Neuronal stem cell (in vitro differentiated cells): ENCODE data around the gene FNIP2.

Source experiments
- DNase-seq: peaks from one replicate; pipeline ENCODE4 v3.0.0-alpha.2; 2013; ENCODE audit warnings: low spot score
- H2AFZ ChIP-seq: one replicate; pipeline ENCODE4 v1.6.1; 2013; ENCODE audit warnings: mild to moderate bottlenecking, low read length, inconsistent platforms
- H2AK5ac ChIP-seq: 2 replicates; pipeline ENCODE4 v1.6.1; 2013; ENCODE audit warnings: low read depth, mild to moderate bottlenecking, inconsistent platforms, low read length, moderate library complexity, mixed read lengths
- H2BK120ac ChIP-seq: 2 replicates; pipeline ENCODE4 v1.6.1; 2013; ENCODE audit warnings: low read depth, mild to moderate bottlenecking, inconsistent platforms, low read length, moderate library complexity, mixed read lengths
- H2BK12ac ChIP-seq: one replicate; pipeline ENCODE4 v1.6.1; 2013; ENCODE audit warnings: low read length, inconsistent platforms
- H2BK15ac ChIP-seq: 2 replicates; pipeline ENCODE4 v1.6.1; 2013; ENCODE audit warnings: mild to moderate bottlenecking, low read length, inconsistent platforms, mixed read lengths
- H2BK5ac ChIP-seq: one replicate; pipeline ENCODE4 v1.6.1; 2013; ENCODE audit warnings: inconsistent platforms, mild to moderate bottlenecking, low read length, moderate library complexity
- H3K14ac ChIP-seq: one replicate; pipeline ENCODE4 v1.6.1; 2013; ENCODE audit warnings: low read length, inconsistent platforms
- H3K18ac ChIP-seq: 2 replicates; pipeline ENCODE4 v1.6.1; 2013; ENCODE audit warnings: low read length, inconsistent platforms
- H3K23ac ChIP-seq: 2 replicates; pipeline ENCODE4 v1.6.1; 2013; ENCODE audit warnings: low read depth, mild to moderate bottlenecking, mixed read lengths, low read length, inconsistent platforms; ENCODE audit not compliant: poor library complexity
- H3K27ac ChIP-seq: replicated peaks from 3 replicates; pipeline ENCODE4 v1.5.1; 2013; ENCODE audit warnings: low read length, inconsistent platforms
- H3K27me3 ChIP-seq, 3 experiments: 2 replicates each; pipeline ENCODE4 v1.6.1; 2013; ENCODE audit warnings: low read length in 3 of 3, mild to moderate bottlenecking in 2 of 3, inconsistent platforms in 1 of 3, low read depth in 1 of 3, mixed read lengths in 1 of 3, moderate library complexity in 1 of 3; ENCODE audit not compliant: control insufficient read depth in 3 of 3, insufficient read depth in 3 of 3
- H3K36me3 ChIP-seq, 2 donors: replicated peaks in 1 of 2; 2 replicates each; pipeline ENCODE4 v1.6.1; 2013; ENCODE audit warnings: low read length in 2 of 2; ENCODE audit not compliant: control insufficient read depth in 2 of 2, insufficient read depth in 2 of 2
- H3K4ac ChIP-seq: 2 replicates; pipeline ENCODE4 v1.6.1; 2013; ENCODE audit warnings: inconsistent platforms, mild to moderate bottlenecking, low read length, moderate library complexity
- H3K4me1 ChIP-seq, 2 donors: 1 replicate in 1 of 2; 2 replicates in 1 of 2; pipeline ENCODE4 v1.6.1; 2013; ENCODE audit warnings: low read length in 2 of 2, low read depth in 1 of 2; ENCODE audit not compliant: control insufficient read depth in 2 of 2, insufficient read depth in 1 of 2
- H3K4me2 ChIP-seq: one replicate; pipeline ENCODE4 v1.6.1; 2013; ENCODE audit warnings: mild to moderate bottlenecking, low read length, inconsistent platforms; ENCODE audit not compliant: insufficient read depth, poor library complexity, severe bottlenecking
- H3K4me3 ChIP-seq, 2 donors: 2 replicates each; pipeline ENCODE4 v1.5.1; 2013; ENCODE audit warnings: low read length in 2 of 2, mild to moderate bottlenecking in 2 of 2, inconsistent platforms in 1 of 2, moderate library complexity in 1 of 2
- H3K79me1 ChIP-seq: one replicate; pipeline ENCODE4 v1.6.1; 2013; ENCODE audit warnings: low read depth, mild to moderate bottlenecking, inconsistent platforms, low read length, moderate library complexity
- H3K9ac ChIP-seq: one replicate; pipeline ENCODE4 v1.6.1; 2013; ENCODE audit warnings: mild to moderate bottlenecking, low read depth, low read length, inconsistent platforms; ENCODE audit not compliant: poor library complexity
- H3K9me3 ChIP-seq, 2 donors: replicated peaks in 1 of 2; 2 replicates each; pipeline versions ENCODE3 to v1.6.1; 2013; ENCODE audit warnings: low read length in 2 of 2, mild to moderate bottlenecking in 2 of 2, inconsistent platforms in 1 of 2, low read depth in 1 of 2, mixed read lengths in 1 of 2, moderate library complexity in 1 of 2; ENCODE audit not compliant: control insufficient read depth in 2 of 2, insufficient read depth in 1 of 2
- H4K8ac ChIP-seq: one replicate; pipeline ENCODE4 v1.6.1; 2013; ENCODE audit warnings: low read depth, mild to moderate bottlenecking, inconsistent platforms, low read length, moderate library complexity
- H4K91ac ChIP-seq: one replicate; pipeline ENCODE4 v1.6.1; 2013; ENCODE audit warnings: low read length, low read depth, mild to moderate bottlenecking, inconsistent platforms; ENCODE audit not compliant: poor library complexity
- WGBS, 2 donors: extraction: QIAGEN DNeasy Blood & Tissue Kit; methylation state at CpG; one replicate each; pipeline ENCODE4 v1.1.7; 2013; ENCODE audit warnings: missing lambda C conversion rate in 2 of 2, mixed read lengths in 1 of 2; ENCODE audit not compliant: insufficient read length in 2 of 2, insufficient replicate concordance in 1 of 2; ENCODE audit errors: extremely low coverage in 2 of 2; 5-methylcytosine and 5-hydroxymethylcytosine counted together

The FNIP2 gene

DNA sequence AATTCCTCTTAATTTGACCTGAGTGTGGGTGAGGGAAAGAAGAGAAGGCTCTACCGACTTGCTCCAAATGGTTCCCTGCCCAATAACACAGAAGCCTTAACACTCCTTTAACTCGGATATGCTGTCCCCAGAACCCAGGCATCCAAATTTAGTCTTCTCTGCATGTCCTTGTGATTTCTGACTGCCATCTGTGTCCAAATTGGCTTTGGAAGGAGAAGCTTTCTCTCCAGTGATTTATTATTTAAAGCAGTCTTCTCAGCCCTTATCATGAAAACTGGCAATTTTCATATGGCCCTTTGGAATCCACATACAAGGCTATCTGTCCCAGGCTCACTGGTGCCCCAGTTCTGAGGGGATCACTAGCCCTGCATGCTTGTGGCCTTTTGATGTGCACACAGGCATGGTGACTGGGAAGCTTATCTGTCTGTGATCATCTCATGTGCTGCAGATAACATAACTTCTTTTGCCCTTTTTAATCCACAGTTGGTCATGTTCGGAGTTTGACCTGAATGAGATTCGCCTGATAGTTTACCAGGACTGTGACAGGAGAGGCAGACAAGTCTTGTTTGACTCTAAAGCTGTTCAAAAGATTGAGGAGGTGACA, 56.7 kb downstream of the FNIP2 start:
- Histone ChIP-seq H4K91ac (no peak overlapping the region), H2BK120ac (no peak overlapping the region), H3K4me2 (no peak overlapping the region), H3K23ac (no peak overlapping the region), H3K4me3 (no peak overlapping the region), H3K4ac (no peak overlapping the region), H3K36me3 (peaks cover 0 to 32% of the 10 kb centered on the region in 2 donors), H3K18ac (no peak overlapping the region), H2AFZ (no peak overlapping the region), H3K79me1 (no peaks in the 10 kb centered on the region), H2AK5ac (no peak overlapping the region), H3K14ac (no peak overlapping the region), H3K27me3 (no peaks in the 10 kb centered on the region), H2BK12ac (no peak overlapping the region), H3K4me1 (peaks cover 0 to 2% of the 10 kb centered on the region in 2 donors), H3K9ac (no peak overlapping the region), H4K8ac (no peak overlapping the region), H2BK15ac (no peak overlapping the region), H2BK5ac (no peak overlapping the region), H3K9me3 (no peaks in the 10 kb centered on the region), H3K27ac (no peak overlapping the region)
- no peak for DNase-seq
- WGBS, 2 donors: no CpG with 5 or more reads among the region's 4 CpGs

- no peak overlapping the region for H4K91ac ChIP-seq
- no peak overlapping the region for H2BK120ac ChIP-seq
- no peak overlapping the region for H3K23ac ChIP-seq
- peaks cover 0 to 2% of the 10 kb centered on the region in 2 donors for H3K4me1 ChIP-seq
- H3K4me2 ChIP-seq: no peak overlapping the region
- no peak overlapping the region for H3K9ac ChIP-seq
- H2BK15ac ChIP-seq: no peak overlapping the region
- H3K14ac ChIP-seq: no peak overlapping the region
- no peak overlapping the region for H4K8ac ChIP-seq
- H3K18ac ChIP-seq: no peak overlapping the region
- no peak overlapping the region for H2BK5ac ChIP-seq
- DNase-seq: no peak
- H3K4ac ChIP-seq: no peak overlapping the region
- H3K27ac ChIP-seq: no peak overlapping the region
- H3K79me1 ChIP-seq: no peaks in the 10 kb centered on the region
- H3K4me3 ChIP-seq: no peak overlapping the region
- no peaks in the 10 kb centered on the region for H3K9me3 ChIP-seq
- no peak overlapping the region for H2BK12ac ChIP-seq
- no peak overlapping the region for H2AFZ ChIP-seq
- no peaks in the 10 kb centered on the region for H3K27me3 ChIP-seq
- peaks cover 0 to 37% of the 10 kb centered on the region in 2 donors for H3K36me3 ChIP-seq
- no peak overlapping the region for H2AK5ac ChIP-seq
These were observed 57.2 kb downstream of the FNIP2 start for GRCh38 chr4:158826057-158826456.

DNA sequence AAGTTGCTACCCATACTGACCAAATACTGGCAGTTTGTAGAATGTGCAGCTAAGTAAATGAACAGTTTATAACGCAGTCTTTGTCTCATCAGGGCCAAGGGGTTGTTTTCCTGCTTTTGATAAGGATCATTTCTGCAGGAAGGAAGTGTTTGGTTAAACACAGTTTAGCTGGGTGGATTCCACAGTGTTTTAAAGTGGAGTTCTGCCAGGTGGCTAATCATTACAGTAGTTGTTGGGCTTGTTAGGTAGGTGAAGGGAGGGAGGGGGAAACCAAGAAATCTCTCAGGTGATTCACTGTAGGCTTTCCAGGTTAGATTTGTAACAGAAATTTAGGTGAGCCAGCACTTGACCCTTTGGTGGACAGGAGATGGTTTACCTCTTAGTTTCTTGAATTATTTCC, 58.1 kb downstream of the FNIP2 start:
- Histone ChIP-seq H3K4ac (no peak overlapping the region), H3K18ac (no peak overlapping the region), H3K9ac (no peak overlapping the region), H4K8ac (no peak overlapping the region), H3K27ac (no peak overlapping the region), H3K4me2 (no peak overlapping the region), H2AK5ac (no peak overlapping the region), H2BK5ac (no peak overlapping the region), H3K36me3 (peaks cover 0 to 45% of the 10 kb centered on the region in 2 donors), H3K79me1 (no peaks in the 10 kb centered on the region), H3K9me3 (no peaks in the 10 kb centered on the region), H3K4me3 (no peak overlapping the region), H3K23ac (no peak overlapping the region), H3K27me3 (no peaks in the 10 kb centered on the region), H3K4me1 (peaks cover 0 to 2% of the 10 kb centered on the region in 2 donors), H2BK120ac (no peak overlapping the region), H3K14ac (no peak overlapping the region), H2BK12ac (no peak overlapping the region), H2BK15ac (no peak overlapping the region), H4K91ac (no peak overlapping the region), H2AFZ (no peak overlapping the region)
- no peak for DNase-seq
- WGBS, 2 donors: no CpG with 5 or more reads among the region's 1 CpG

DNA sequence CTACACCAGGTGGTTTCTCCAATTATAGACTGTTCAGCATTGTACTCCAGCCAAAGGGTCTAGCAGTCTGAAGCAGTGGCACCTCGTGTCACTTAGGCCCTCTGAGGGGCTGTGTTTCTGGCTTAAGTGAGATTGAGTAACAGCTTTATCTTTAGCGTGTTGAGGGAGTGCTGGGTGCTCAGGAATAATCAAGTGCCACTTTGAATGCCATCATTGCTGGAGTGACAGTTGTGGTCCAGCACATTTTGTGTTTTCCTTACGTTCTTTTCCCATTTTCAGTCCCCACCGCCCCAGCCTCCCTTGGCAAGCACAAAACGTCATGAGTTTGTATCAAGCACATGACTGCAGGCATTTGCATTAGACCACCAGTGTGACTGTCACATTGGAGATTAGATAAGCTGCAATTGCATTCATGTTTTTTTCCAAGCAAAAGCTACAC, 58.7 kb downstream of the FNIP2 start:
- H4K8ac ChIP-seq: no peak overlapping the region
- no peak overlapping the region for H2AK5ac ChIP-seq
- no peak overlapping the region for H3K9ac ChIP-seq
- peaks cover 0 to 2% of the 10 kb centered on the region in 2 donors for H3K4me1 ChIP-seq
- H3K18ac ChIP-seq: no peak overlapping the region
- H4K91ac ChIP-seq: no peak overlapping the region
- no peaks in the 10 kb centered on the region for H3K79me1 ChIP-seq
- no peak overlapping the region for H3K23ac ChIP-seq
- no CpG with 5 or more reads among the region's 5 CpGs for WGBS, 2 donors
- no peak overlapping the region for H3K14ac ChIP-seq
- no peak overlapping the region for H2BK5ac ChIP-seq
- H3K4me3 ChIP-seq: no peak overlapping the region
- H3K9me3 ChIP-seq: no peaks in the 10 kb centered on the region
- peaks cover 0 to 52% of the 10 kb centered on the region in 2 donors for H3K36me3 ChIP-seq
- H3K4ac ChIP-seq: no peak overlapping the region
- no peak overlapping the region for H2BK15ac ChIP-seq
- H3K27ac ChIP-seq: no peak overlapping the region
- no peak overlapping the region for H2BK120ac ChIP-seq
- no peaks in the 10 kb centered on the region for H3K27me3 ChIP-seq
- no peak overlapping the region for H3K4me2 ChIP-seq
- no peak for DNase-seq
- H2AFZ ChIP-seq: no peak overlapping the region
- H2BK12ac ChIP-seq: no peak overlapping the region
